HG02763 (cell line): ENCODE data around the gene ZNF408.
"Not testable (repeated sequence)": the region's sequence is repeated elsewhere in the genome, so short reads cannot be mapped to it uniquely, and the experiment has no call there.

ENCODE experiments used
- ATAC-seq: cut with Tn5 transposase; IDR thresholded peaks from one replicate; pipeline ENCODE4 v1.9.1; 2021; ENCODE audit warnings: mild to moderate bottlenecking, moderate library complexity; ENCODE audit not compliant: unreplicated experiment

Gene ZNF408

DNA sequence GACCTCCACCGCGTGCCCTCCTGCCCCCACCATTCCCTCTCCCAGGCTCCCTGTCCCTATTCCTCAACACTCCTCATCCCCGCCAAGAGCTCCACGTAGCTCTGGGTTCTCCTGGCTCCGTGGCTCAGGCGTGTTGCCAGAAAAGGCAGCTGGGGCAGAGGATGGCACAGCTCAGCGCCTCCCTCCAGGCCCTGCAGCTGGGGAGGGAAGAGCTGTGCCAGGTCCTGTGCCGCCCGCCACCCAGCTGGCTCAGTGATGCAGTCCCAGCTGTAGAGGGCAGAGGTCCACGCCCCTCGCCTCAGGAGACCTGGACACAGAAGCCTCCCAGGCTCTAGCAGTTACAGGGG lies 4.6 kb upstream of the ZNF408 start:
- ATAC-seq, result no peak

DNA sequence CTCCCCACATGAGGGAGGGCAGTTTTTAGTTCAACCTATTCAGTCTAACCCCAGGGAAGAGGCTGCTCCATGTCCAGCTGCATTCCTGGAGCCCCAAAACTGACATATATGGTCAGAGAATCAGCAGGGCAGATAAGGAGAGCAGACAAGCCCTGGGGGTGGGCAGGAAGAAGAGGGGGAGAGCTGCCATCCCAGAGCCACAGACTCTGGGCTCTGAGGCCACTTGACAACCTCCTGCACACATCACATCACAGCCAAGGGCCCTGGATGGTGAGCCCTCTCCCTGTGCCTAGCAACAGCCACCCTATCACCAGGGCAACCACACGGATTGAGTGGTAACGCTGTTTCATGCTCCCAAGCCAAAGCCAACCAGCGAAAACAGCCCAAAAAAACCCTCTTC lies 3.5 kb upstream of the ZNF408 start:
- ATAC-seq, result no peak

DNA sequence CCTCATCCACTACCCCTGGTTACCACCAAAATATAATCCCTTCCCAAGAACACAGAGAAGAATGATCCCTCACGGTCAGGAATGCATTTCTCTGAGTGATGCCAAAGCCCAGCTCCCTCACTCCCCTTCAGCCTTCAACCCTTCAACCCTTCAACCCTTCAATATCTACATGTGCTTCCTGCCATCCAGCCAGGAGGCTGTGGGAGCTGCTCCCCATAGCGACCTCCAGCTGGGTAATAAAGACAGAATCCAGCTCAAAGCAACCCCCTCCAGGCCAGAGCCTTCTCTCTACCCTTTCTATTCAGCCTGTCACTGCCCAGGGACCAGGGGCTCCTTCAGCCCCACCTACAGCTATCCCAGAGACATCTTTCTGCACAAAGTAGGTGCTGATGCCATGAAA lies 3.1 kb upstream of the ZNF408 start:
- ATAC-seq, result no peak

DNA sequence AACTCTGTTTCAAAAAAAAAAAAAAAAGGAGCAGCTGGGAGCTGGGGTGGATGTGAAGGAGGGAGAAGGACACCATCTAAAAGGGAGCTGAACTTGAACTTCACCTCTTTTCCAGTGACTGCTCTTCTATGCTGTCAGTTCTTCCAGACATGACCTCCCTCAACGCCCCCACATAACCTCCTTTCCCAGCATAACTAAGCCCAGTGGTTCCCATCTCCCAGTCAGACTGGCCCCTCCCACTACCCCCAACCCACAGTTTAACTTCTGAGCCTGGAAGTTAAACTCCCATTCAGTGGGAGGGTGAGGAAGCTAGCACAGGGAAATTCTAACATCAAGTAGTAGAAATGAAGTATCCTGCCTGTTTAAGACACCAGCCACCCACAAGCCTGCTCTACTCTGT lies 2.2 kb upstream of the ZNF408 start:
- no peak for ATAC-seq

- no peak for ATAC-seq
These were observed 335 bp downstream of the ZNF408 start for GRCh38 chr11:46701078-46701654.

- ATAC-seq, result no peak
These were observed 4.3 kb downstream of the ZNF408 start for GRCh38 chr11:46705070-46705688.

DNA sequence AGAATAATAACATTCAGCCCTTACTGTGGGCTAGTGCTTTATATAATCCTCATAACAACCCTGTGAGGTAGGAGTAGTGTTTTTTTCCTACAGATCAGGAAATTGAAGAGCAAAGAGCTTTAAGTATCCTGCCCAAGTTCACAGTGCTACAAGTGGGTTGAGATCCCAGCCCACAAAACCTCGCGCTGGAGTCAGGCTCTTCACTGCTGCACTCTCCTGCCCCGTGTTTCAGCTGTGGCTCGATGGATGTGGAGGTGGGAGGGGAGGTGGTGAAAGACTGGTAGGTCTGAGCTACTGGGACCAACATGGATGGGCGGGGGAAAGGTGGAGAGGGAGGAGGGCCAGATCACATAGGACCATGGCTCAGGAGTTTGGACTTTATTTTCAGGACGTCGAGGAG lies 6.1 kb downstream of the ZNF408 start:
- ATAC-seq, result no peak

DNA sequence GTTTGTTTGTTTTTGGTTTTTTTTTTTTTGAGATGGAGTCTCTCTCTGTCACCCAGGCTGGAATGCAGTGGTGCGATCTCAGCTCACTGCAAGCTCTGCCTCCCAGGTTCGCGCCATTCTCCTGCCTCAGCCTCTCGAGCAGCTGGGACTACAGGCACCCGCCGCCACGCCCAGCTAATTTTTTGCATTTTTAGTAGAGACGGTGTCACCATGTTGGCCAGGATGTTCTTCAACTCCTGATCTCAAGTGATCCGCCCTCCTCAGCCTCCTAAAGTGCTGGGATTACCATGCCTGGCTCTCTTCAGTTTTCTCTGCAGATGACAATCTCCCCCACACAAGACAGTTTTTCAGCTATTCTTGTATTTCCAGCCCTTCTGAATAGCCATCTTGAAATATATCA lies 8.5 kb downstream of the ZNF408 start:
- not testable (repeated sequence) for ATAC-seq

GRCh38 chr11:46710821-46711269 lies 10.0 kb downstream of the ZNF408 start:
- ATAC-seq, result no peak

GRCh38 chr11:46711303-46711702 lies 10.5 kb downstream of the ZNF408 start:
- ATAC-seq, result no peak

- ATAC-seq, result no peak
These were observed 12.2 kb downstream of the ZNF408 start for GRCh38 chr11:46712874-46713576.

DNA sequence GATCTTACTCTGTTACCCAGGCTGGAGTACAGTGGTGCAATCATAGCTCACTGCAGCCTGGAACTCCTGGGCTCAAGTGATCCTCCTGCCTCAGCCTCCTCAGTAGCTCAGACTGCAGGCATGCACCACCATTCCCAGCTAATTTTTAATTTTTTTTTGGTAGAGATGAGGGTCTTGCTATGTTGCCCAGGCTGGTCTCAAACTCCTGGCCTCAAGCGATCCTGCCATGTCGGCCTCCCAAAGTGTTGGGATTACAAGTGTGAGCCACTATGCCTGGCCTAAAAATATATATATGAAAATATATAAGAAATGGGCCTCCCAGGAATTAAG lies 17.0 kb downstream of the ZNF408 start:
- not testable (repeated sequence) for ATAC-seq

DNA sequence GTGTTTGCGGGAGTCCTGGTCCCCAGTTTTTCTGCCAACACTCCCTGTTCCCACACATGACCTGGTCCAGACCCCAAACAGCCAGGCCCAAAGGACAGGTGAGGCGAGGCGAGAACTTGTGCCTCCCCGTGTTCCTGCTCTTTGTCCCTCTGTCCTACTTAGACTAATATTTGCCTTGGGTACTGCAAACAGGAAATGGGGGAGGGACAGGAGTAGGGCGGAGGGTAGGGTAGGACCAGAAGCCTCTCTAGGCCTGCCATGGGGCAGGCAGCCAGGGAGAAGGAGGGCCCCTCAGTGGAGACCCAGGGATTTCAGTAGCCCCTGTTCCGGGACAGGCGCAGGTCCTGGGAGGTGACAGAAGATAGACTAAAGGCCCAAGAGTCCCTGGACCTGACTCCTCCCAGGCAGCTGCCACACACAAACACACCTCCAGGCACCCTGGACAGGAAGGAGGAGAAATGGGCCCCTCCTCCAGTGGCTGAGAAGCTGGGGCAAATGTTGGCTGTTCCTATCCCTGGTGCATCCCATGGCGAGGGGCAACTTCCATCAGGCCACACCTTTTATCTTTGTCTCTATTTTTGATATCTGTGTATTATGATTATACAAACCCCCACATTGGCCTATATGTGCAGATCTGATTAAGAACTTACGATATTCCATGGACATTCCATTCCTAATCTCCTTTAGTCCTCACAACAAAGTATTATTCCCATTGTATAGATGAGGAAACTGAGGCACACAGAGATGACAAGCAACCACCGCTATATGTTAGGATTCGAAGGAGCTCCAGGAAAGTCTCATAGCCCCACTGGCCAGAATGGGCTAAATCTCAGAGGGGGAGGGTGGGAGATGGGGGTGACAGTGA lies 17.6 kb downstream of the ZNF408 start:
- no peak for ATAC-seq

- no peak for ATAC-seq
These were observed 18.3 kb downstream of the ZNF408 start, which contains the start of gene F2 for GRCh38 chr11:46719048-46719542. Gene F2 (plus strand): TSS chr11:46719213. CDS start chr11:46719236, 23 bp downstream.

DNA sequence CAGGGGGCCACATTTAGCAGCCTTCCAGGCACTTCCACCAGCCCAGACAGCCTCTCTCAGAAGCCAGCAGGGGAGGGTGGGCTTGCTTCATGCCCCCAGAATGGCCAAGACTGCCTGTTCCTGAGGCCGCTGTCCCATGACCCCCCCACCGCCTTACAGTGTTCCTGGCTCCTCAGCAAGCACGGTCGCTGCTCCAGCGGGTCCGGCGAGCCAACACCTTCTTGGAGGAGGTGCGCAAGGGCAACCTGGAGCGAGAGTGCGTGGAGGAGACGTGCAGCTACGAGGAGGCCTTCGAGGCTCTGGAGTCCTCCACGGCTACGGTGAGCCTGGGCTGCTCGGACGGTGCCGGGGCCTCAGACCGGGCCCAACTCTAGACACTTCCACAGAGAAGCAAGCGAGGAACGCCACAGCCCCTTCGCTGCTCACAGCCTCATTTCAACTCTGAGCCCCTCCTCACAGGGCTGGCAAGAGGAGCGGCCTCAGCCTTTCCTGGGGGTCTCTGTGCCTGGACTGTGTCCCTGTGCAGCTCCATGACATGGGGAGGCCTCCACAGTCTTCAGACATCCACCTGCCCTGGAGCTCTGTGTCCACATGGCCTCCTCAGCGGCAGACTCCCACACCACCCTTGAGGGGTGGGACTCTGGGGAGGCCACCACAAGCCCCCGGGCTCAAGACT lies 18.9 kb downstream of the ZNF408 start:
- ATAC-seq, result no peak

GRCh38 chr11:46721286-46721685 lies 20.5 kb downstream of the ZNF408 start:
- ATAC-seq, result no peak

DNA sequence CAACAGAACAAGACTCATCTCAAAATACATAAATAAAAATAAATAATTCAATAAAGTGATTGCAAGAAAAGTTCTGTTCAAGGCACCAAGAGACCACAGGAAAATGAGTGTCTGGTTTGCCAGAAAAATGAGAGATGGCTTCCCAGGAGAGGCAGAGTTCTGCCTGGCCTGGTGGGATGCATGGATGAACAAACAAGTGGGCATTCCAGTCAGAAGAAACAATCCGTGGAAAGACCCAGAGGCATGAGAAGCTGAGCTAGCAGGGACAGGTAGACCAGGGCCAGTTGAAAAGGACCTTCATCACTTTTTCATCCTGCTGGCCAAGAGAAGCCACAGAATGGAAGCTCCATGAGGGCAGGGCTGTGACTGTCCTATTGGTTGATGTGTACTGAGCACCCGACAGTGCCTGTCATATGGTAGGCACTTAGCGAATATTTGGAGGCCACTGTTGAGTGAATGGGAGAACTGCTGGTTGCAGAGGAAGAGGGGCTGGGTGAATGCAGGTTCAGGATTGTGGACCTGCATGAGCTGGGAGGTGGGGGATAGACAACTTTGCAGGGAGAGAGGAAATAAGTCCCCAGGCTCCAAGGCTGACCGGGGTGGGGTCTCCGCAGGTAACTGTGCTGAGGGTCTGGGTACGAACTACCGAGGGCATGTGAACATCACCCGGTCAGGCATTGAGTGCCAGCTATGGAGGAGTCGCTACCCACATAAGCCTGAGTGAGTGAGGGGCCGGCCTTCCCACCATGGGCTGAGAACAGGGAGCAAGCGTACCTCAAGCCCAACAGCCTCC lies 21.9 kb downstream of the ZNF408 start:
- no peak for ATAC-seq

DNA sequence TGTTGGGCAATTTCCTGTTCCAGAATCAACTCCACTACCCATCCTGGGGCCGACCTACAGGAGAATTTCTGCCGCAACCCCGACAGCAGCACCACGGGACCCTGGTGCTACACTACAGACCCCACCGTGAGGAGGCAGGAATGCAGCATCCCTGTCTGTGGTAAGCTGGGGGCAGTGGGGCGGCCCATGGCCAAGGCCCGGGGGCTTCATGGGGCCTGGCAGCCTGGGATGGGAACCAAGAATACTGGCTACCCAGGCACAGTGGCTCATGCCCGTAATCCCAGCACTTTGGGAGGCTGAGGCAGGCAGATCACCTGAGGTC lies 22.5 kb downstream of the ZNF408 start:
- ATAC-seq, result no peak

DNA sequence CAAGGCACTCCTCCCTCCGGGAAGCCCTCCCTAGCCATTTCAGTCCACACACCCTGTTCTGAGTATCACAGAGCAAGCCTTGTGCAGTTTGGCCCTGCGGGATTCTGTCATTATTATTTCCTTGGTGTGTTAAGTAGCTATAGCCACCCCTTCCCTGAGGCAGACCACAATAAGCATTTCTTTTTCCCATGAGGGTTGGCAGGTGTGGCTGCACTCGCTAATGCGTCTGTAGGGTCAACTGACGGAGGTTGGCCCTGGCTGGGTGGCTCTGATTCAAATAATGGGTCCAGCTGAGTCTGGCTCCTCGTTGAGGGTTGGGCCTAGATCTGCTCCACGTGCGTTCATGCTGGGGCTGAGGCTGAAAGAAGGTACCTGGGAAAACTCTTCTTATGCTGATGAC lies 23.3 kb downstream of the ZNF408 start:
- no peak for ATAC-seq
